Fibroblast of lung (primary cell): ENCODE data around the gene SEMA5B. TPM values are rescaled to one million over a fixed set of nuclear protein-coding genes. Genes with fewer than 3 reads are reported as not detected.

Experiments
- DNase-seq, 2 donors: peaks; one replicate each; pipeline versions ENCODE4 v3.0.0 to v3.0.0-alpha.2; 2010; ENCODE audit warnings: low read depth in 2 of 2
- H2AFZ ChIP-seq: 2 replicates; pipeline ENCODE4 v1.5.1; 2012; ENCODE audit warnings: low read length, control low read depth, inconsistent platforms
- H3K27ac ChIP-seq: 2 replicates; pipeline ENCODE4 v1.5.1; 2011; ENCODE audit warnings: low read length, control low read depth; ENCODE audit not compliant: insufficient read depth
- H3K27me3 ChIP-seq: 2 replicates; pipeline ENCODE4 v1.5.1; 2011; ENCODE audit warnings: mild to moderate bottlenecking, low read length; ENCODE audit not compliant: control insufficient read depth, insufficient read depth
- H3K36me3 ChIP-seq: 2 replicates; pipeline ENCODE4 v1.5.1; 2011; ENCODE audit warnings: low read length; ENCODE audit not compliant: control insufficient read depth, insufficient read depth
- H3K4me1 ChIP-seq: 2 replicates; pipeline ENCODE4 v1.5.1; 2011; ENCODE audit warnings: low read length; ENCODE audit not compliant: control insufficient read depth, insufficient read depth; ENCODE audit errors: extremely low read depth
- H3K4me2 ChIP-seq: 2 replicates; pipeline ENCODE4 v1.5.1; 2011; ENCODE audit warnings: low read length, control low read depth; ENCODE audit not compliant: insufficient read depth; ENCODE audit errors: extremely low read depth
- H3K4me3 ChIP-seq, 4 experiments: fragments of 200-600 bp in 1 of 4; sonication (generic) in 1 of 4; replicated peaks in 1 of 4; 2 replicates each; pipeline ENCODE4 v1.5.1; 2011 to 2016; ENCODE audit warnings: low read length in 4 of 4, low read depth in 3 of 4, mild to moderate bottlenecking in 3 of 4, control low read depth in 2 of 4, inconsistent platforms in 1 of 4, mixed read lengths in 1 of 4; ENCODE audit not compliant: insufficient read depth in 1 of 4; ENCODE audit errors: control extremely low read depth in 1 of 4
- H3K79me2 ChIP-seq: 2 replicates; pipeline ENCODE4 v1.5.1; 2012; ENCODE audit warnings: mild to moderate bottlenecking, low read length, inconsistent platforms; ENCODE audit not compliant: control insufficient read depth, insufficient read depth
- H3K9ac ChIP-seq: 2 replicates; pipeline ENCODE4 v1.5.1; 2011; ENCODE audit warnings: mild to moderate bottlenecking, low read length, control low read depth; ENCODE audit not compliant: insufficient read depth
- H3K9me3 ChIP-seq: 2 replicates; pipeline ENCODE4 v1.5.1; 2012; ENCODE audit warnings: low read depth, low read length; ENCODE audit not compliant: control insufficient read depth, insufficient read depth
- H4K20me1 ChIP-seq: 2 replicates; pipeline ENCODE4 v1.5.1; 2011; ENCODE audit warnings: low read length; ENCODE audit not compliant: control insufficient read depth, insufficient read depth; ENCODE audit errors: extremely low read depth
- CTCF ChIP-seq, 2 donors: IDR thresholded peaks in 1 of 2; conservative IDR thresholded peaks in 1 of 2; 1 replicate in 1 of 2; 2 replicates in 1 of 2; pipeline ENCODE4 v1.5.1; 2011 to 2012; ENCODE audit warnings: low read length in 2 of 2, control low read depth in 1 of 2, inconsistent platforms in 1 of 2, low read depth in 1 of 2, mild to moderate bottlenecking in 1 of 2
- EZH2 ChIP-seq: IDR thresholded peaks from 2 replicates; pipeline ENCODE4 v1.5.1; 2012; ENCODE audit warnings: low read length, control low read depth, mild to moderate bottlenecking; ENCODE audit errors: missing control alignments
- polyA plus RNA-seq, 2 donors: library from polyadenylated mRNA; depleted of rRNA in 1 of 2; stranded (reverse) in 1 of 2; unstranded in 1 of 2; fragments of >200 nt; gene quantifications; 2 replicates each; pipeline ENCODE4 v1.2.1, GENCODE V29; 2011 to 2012; ENCODE audit warnings: missing spikeins in 1 of 2
- total RNA-seq: library from RNA; depleted of rRNA; stranded (reverse); fragments of >200 nt; gene quantifications from 2 replicates; pipeline ENCODE4 v1.2.1, GENCODE V29; 2014

The SEMA5B gene
- total and polyA plus RNA-seq, 2 donors (not counting 1 experiment from before 2014, with no cell fraction given), result not detected

DNA sequence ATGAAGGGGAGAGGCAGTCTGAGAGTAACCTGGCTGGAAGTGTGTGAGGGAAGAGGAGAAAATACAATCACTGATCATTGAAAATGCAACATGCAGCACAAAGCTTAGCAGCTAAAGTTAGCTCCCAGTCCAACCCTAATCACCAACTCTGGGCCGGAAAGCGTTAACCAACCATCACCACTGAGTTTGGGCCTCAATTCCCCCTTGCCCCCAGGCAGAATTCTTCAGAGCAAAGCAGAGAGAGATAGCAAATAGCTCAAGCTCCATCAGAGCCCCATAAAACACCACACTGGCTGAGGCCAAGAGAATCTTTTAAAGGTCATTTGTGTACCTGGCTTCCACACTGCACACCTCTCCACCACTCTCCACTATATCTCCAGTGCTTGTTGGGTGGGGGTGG, 23.1 kb upstream of the SEMA5B start:
- TF ChIP-seq CTCF (conservative IDR thresholded peaks at IDR 0.05 in 1 of 2, IDR thresholded peaks at IDR 0.05 in 1 of 2; ENCODE audit: low read depth in 1 of 2, low read length in 2 of 2) (no peak), EZH2 (no peak)
- no peaks in the 10 kb centered on the region for H3K9me3 ChIP-seq
- H3K27me3 ChIP-seq, result peaks cover 8% of the 10 kb centered on the region
- H4K20me1 ChIP-seq, result no peaks in the 10 kb centered on the region
- no peak overlapping the region for H3K4me3 ChIP-seq
- no peak overlapping the region for H2AFZ ChIP-seq
- DNase-seq, result no peak
- H3K36me3 ChIP-seq, result no peaks in the 10 kb centered on the region
- H3K4me2 ChIP-seq, result no peak overlapping the region
- no peak overlapping the region for H3K27ac ChIP-seq
- no peaks in the 10 kb centered on the region for H3K4me1 ChIP-seq
- no peaks in the 10 kb centered on the region for H3K79me2 ChIP-seq
- H3K9ac ChIP-seq, result no peak overlapping the region

DNA sequence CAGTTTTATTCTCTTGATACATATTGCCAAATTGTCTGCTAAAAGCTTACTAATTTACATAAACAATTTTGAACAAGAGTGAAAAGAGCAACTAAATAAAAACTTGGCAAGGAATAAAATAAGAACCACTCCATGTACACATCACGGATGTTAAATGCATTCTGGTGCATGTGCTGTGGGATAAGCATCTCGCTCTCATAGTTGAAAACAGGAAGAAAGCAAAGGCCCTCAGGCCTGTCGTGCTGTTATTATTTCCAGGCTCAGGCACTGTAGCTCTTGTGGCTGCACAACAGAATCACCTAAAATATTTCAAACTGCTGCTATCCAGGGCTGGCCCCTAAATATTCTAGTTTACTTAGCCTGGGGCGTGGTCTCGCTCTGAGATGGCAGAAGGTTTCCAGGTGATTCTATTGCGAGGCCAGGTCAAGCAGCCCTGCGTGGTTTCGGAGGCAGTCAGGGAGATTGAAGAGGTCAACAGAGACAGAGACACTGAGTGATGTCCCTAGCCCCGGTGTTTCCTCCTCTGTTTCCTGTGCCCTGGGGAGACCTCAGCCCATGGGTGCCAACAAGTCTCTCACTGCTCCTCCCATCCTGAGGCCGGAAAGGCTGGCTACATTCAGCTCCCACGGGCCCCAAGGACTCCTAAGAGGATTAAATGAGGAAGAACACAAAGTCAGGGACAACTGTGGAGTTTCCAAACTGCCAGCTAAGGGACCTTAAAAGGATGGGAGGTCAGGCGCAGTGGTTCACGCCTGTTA, 21.1 kb upstream of the SEMA5B start:
- H3K27ac ChIP-seq, result no peak overlapping the region

DNA sequence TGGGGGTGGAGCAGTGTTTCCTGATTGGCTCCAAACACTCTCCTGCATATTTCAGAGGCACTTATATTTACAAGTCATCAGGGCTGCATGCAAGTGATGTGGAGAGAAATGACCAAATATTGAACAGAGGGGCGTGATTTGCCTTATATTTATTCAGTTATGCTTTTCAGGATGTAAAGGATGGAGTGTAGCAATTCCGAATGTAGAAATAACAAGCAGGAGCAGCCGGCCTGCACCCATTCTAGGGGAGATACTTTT, 19.4 kb upstream of the SEMA5B start:
- DNase-seq, result no peak
- H2AFZ ChIP-seq, result no peak overlapping the region
- H3K79me2 ChIP-seq, result no peaks in the 10 kb centered on the region
- no peak for TF ChIP-seq EZH2
- no peak for TF ChIP-seq CTCF (conservative IDR thresholded peaks at IDR 0.05 in 1 of 2, IDR thresholded peaks at IDR 0.05 in 1 of 2; ENCODE audit: low read depth in 1 of 2, low read length in 2 of 2)
- H3K4me1 ChIP-seq, result no peaks in the 10 kb centered on the region
- no peak overlapping the region for H3K4me2 ChIP-seq
- H3K27ac ChIP-seq, result no peak overlapping the region
- H3K4me3 ChIP-seq, result no peak overlapping the region
- no peak overlapping the region for H3K9ac ChIP-seq
- no peaks in the 10 kb centered on the region for H4K20me1 ChIP-seq
- H3K9me3 ChIP-seq, result no peaks in the 10 kb centered on the region
- no peaks in the 10 kb centered on the region for H3K36me3 ChIP-seq
- H3K27me3 ChIP-seq, result peaks cover 3% of the 10 kb centered on the region

More for the DNA sequence above, 21.1 kb upstream of the SEMA5B start:
- TF ChIP-seq EZH2 (no peak), CTCF (conservative IDR thresholded peaks at IDR 0.05 in 1 of 2, IDR thresholded peaks at IDR 0.05 in 1 of 2; ENCODE audit: low read depth in 1 of 2, low read length in 2 of 2) (no peak)
- Histone ChIP-seq H3K4me2 (no peak overlapping the region), H3K4me3 (no peak overlapping the region), H2AFZ (no peak overlapping the region), H3K36me3 (no peaks in the 10 kb centered on the region), H3K27me3 (peaks cover 3% of the 10 kb centered on the region), H3K9me3 (no peaks in the 10 kb centered on the region), H4K20me1 (no peaks in the 10 kb centered on the region), H3K9ac (no peak overlapping the region), H3K4me1 (no peaks in the 10 kb centered on the region), H3K79me2 (no peaks in the 10 kb centered on the region)
- DNase-seq, result no peak
